ENCODE measurements around the gene LAT.

Gene LAT

GRCh38 chr16:29007730-29008593 is 23.1 kb downstream of the LAT start:
- DNase-seq (ENCODE audit: low spot score): peak; percentile 70

- DNase-seq (ENCODE audit: low spot score): no peak
Observed at GRCh38 chr16:29009050-29009837, 24.4 kb downstream of the LAT start.

GRCh38 chr16:29009838-29010166 is 24.9 kb downstream of the LAT start:
- DNase-seq (ENCODE audit: low spot score): no peak

- DNase-seq (ENCODE audit: low spot score): no peak
Observed at GRCh38 chr16:29011112-29011511, 26.3 kb downstream of the LAT start.

GRCh38 chr16:29011851-29012250 is 27.0 kb downstream of the LAT start:
- no peak for DNase-seq (ENCODE audit: low spot score)

- no peak for DNase-seq (ENCODE audit: low spot score)
Observed at GRCh38 chr16:29012913-29013553, 28.2 kb downstream of the LAT start.

GRCh38 chr16:29014561-29015069 is 29.8 kb downstream of the LAT start:
- no peak for DNase-seq (ENCODE audit: low spot score)

- no peak for DNase-seq (ENCODE audit: low spot score)
Observed at GRCh38 chr16:29022196-29022595, 37.3 kb downstream of the LAT start.

- no peak for DNase-seq (ENCODE audit: low spot score)
Observed at GRCh38 chr16:29023279-29024277, 38.7 kb downstream of the LAT start.

- no peak for DNase-seq (ENCODE audit: low spot score)
Observed at GRCh38 chr16:29024278-29024677, 39.4 kb downstream of the LAT start.

GRCh38 chr16:29025218-29025617 is 40.4 kb downstream of the LAT start:
- no peak for DNase-seq (ENCODE audit: low spot score)

GRCh38 chr16:29025735-29026134 is 40.9 kb downstream of the LAT start:
- DNase-seq (ENCODE audit: low spot score): no peak

- DNase-seq (ENCODE audit: low spot score): no peak
Observed at GRCh38 chr16:29028457-29029167, 43.8 kb downstream of the LAT start.

GRCh38 chr16:29029168-29029994 is 44.5 kb downstream of the LAT start:
- peak; percentile 82 for DNase-seq (ENCODE audit: low spot score)

GRCh38 chr16:29030086-29030840 is 45.4 kb downstream of the LAT start:
- DNase-seq (ENCODE audit: low spot score): no peak

Data from GM03348 (cell line).